HG03378 (cell line): ENCODE results near the gene NALCN.

Source experiments
- ATAC-seq: cut with Tn5 transposase; IDR thresholded peaks from one replicate; pipeline ENCODE4 v1.9.1; 2021; ENCODE audit warnings: mild to moderate bottlenecking, moderate library complexity; ENCODE audit not compliant: unreplicated experiment

Gene NALCN

GRCh38 chr13:101049166-101049850, 367.0 kb downstream of the NALCN start:
- no peak for ATAC-seq

GRCh38 chr13:101036546-101036945, 379.8 kb downstream of the NALCN start:
- no peak for ATAC-seq

GRCh38 chr13:101035119-101035620, 381.1 kb downstream of the NALCN start:
- no peak for ATAC-seq

GRCh38 chr13:101026736-101027398, 389.4 kb downstream of the NALCN start:
- ATAC-seq, result no peak

GRCh38 chr13:101026328-101026727, 390.0 kb downstream of the NALCN start:
- ATAC-seq, result no peak

- no peak for ATAC-seq
Measured at GRCh38 chr13:101025925-101026324, 390.4 kb downstream of the NALCN start.

- no peak for ATAC-seq
Measured at GRCh38 chr13:101025519-101025918, 390.8 kb downstream of the NALCN start.

- ATAC-seq, result no peak
Measured at GRCh38 chr13:101019126-101019525, 397.2 kb downstream of the NALCN start.

- no peak for ATAC-seq
Measured at GRCh38 chr13:101018720-101019119, 397.6 kb downstream of the NALCN start.

GRCh38 chr13:101017123-101017872, 399.0 kb downstream of the NALCN start:
- no peak for ATAC-seq

- no peak for ATAC-seq
Measured at GRCh38 chr13:101016475-101016874, 399.8 kb downstream of the NALCN start.

GRCh38 chr13:101013245-101013644, 403.1 kb downstream of the NALCN start:
- ATAC-seq, result no peak

GRCh38 chr13:101010100-101010499, 406.2 kb downstream of the NALCN start:
- ATAC-seq, result no peak

- no peak for ATAC-seq
Measured at GRCh38 chr13:101007245-101007644, 409.1 kb downstream of the NALCN start.
